A673 (cell line): ENCODE measurements around the gene SNED1. TPM values are rescaled to one million over a fixed set of nuclear protein-coding genes. Genes with fewer than 3 reads are reported as not detected.

Experiments used
- BruUV-seq: library from RNA; stranded (reverse); fragments of 400-500 nt; replicated peaks from 2 replicates; lab custom pipeline; 2021; lab: Mats Ljungman, UMichigan
- CTCF ChIA-PET: fragments of 300-600 bp; sonication (Branson Sonifier 250); formaldehyde crosslinking; loops from one replicate; lab custom pipeline; 2022; ENCODE audit warnings: antibody characterized with exemption; lab: Charles Lee
- POLR2A ChIA-PET: fragments of 300-600 bp; sonication (Branson Sonifier 250); formaldehyde crosslinking; loops from one replicate; lab custom pipeline; 2022; ENCODE audit warnings: antibody characterized with exemption; ENCODE audit not compliant: low non-redundant PET; lab: Charles Lee
- DNase-seq: peaks from one replicate; pipeline ENCODE4 v3.0.0-alpha.2; 2015; ENCODE audit warnings: low spot score
- H3K27ac ChIP-seq: fragments of 200-600 bp; sonication (generic); 2 replicates; pipeline ENCODE4 v1.5.1; 2016; ENCODE audit warnings: mixed run types, low read depth, mild to moderate bottlenecking, mixed read lengths, antibody characterized with exemption, low read length; ENCODE audit not compliant: poor library complexity, severe bottlenecking
- H3K27me3 ChIP-seq: fragments of 200-600 bp; sonication (generic); replicated peaks from 2 replicates; pipeline ENCODE4 v1.6.1; 2017; ENCODE audit warnings: mixed run types, low read depth, mild to moderate bottlenecking, mixed read lengths, antibody characterized with exemption, low read length; ENCODE audit not compliant: insufficient read depth, poor library complexity
- H3K36me3 ChIP-seq: fragments of 200-600 bp; sonication (generic); 2 replicates; pipeline ENCODE4 v1.6.1; 2016; ENCODE audit warnings: mixed run types, mild to moderate bottlenecking, mixed read lengths, antibody characterized with exemption, low read length; ENCODE audit not compliant: insufficient read depth, poor library complexity, severe bottlenecking
- H3K4me1 ChIP-seq: fragments of 200-600 bp; sonication (generic); 2 replicates; pipeline ENCODE4 v1.6.1; 2017; ENCODE audit warnings: mixed run types, mild to moderate bottlenecking, mixed read lengths, antibody characterized with exemption, low read length; ENCODE audit not compliant: insufficient read depth, poor library complexity, severe bottlenecking
- H3K4me3 ChIP-seq: fragments of 200-600 bp; sonication (generic); 2 replicates; pipeline ENCODE4 v1.5.1; 2016; ENCODE audit warnings: low read depth, mixed run types, mild to moderate bottlenecking, mixed read lengths, low read length; ENCODE audit not compliant: poor library complexity, severe bottlenecking
- H3K9me3 ChIP-seq: fragments of 200-600 bp; sonication (generic); 2 replicates; pipeline ENCODE4 v1.6.1; 2016; ENCODE audit warnings: mixed run types, low read depth, mild to moderate bottlenecking, mixed read lengths, antibody characterized with exemption, low read length; ENCODE audit not compliant: poor library complexity, severe bottlenecking
- CTCF ChIP-seq: fragments of 300-800, 200-600 bp; sonication (generic); conservative IDR thresholded peaks from 2 replicates; pipeline ENCODE4 v1.5.1; 2017; ENCODE audit warnings: low read depth, mild to moderate bottlenecking, antibody characterized with exemption, low read length, moderate library complexity, mixed read lengths
- EZH2 ChIP-seq: fragments of 200-600 bp; sonication (generic); IDR thresholded peaks from 2 replicates; pipeline ENCODE4 v1.6.1; 2017; ENCODE audit warnings: borderline replicate concordance, low read depth, mild to moderate bottlenecking, mixed read lengths, antibody characterized with exemption, low read length; ENCODE audit not compliant: poor library complexity, severe bottlenecking
- intact Hi-C: fragments of 100-400 bp; cut with micrococcal nuclease; formaldehyde crosslinking; loops from one replicate; pipeline ENCODE4 v1.10.0; 2022; ENCODE audit not compliant: unreplicated experiment
- total RNA-seq: library from RNA; stranded (reverse); gene quantifications from 2 replicates; pipeline ENCODE4 v1.2.3, GENCODE V29; 2021

Gene SNED1
- total RNA-seq, 1 experiment from 2014 or later, result 3.0 TPM

GRCh38 chr2:241094172-241094571, 95.8 kb downstream of the SNED1 start:
- TF ChIP-seq CTCF (no peak), EZH2 (no peak)
- ChIA-PET POLR2A (interaction anchor here (0.7 kb wide), 1 partner anchor 10 kb away, joined by 16 read pairs; no protein-coding TSS in a partner anchor), CTCF (no interaction called here)
- no peak overlapping the region for H3K4me3 ChIP-seq
- H3K4me1 ChIP-seq, result no peaks in the 10 kb centered on the region
- H3K36me3 ChIP-seq, result peaks cover 66% of the 10 kb centered on the region
- DNase-seq, result no peak
- H3K9me3 ChIP-seq, result no peaks in the 10 kb centered on the region
- BruUV-seq, result no TSS peak
- no peaks in the 10 kb centered on the region for H3K27me3 ChIP-seq
- H3K27ac ChIP-seq, result no peak overlapping the region
- intact Hi-C loops, result no loop called here

GRCh38 chr2:241094924-241095420, 96.6 kb downstream of the SNED1 start:
- Histone ChIP-seq H3K36me3 (peaks cover 67% of the 10 kb centered on the region), H3K9me3 (no peaks in the 10 kb centered on the region), H3K4me1 (no peaks in the 10 kb centered on the region), H3K4me3 (no peak overlapping the region), H3K27ac (no peak overlapping the region), H3K27me3 (no peaks in the 10 kb centered on the region)
- no peak for TF ChIP-seq CTCF
- TF ChIP-seq EZH2, result no peak
- intact Hi-C loops, result no loop called here
- no peak for DNase-seq
- CTCF ChIA-PET, result no interaction called here
- POLR2A ChIA-PET, result interaction anchor here (0.7 kb wide), 1 partner anchor 10 kb away, joined by 16 read pairs; no protein-coding TSS in a partner anchor
- BruUV-seq, result no TSS peak

GRCh38 chr2:241095594-241096290, 97.3 kb downstream of the SNED1 start:
- H3K9me3 ChIP-seq, result no peaks in the 10 kb centered on the region
- no peaks in the 10 kb centered on the region for H3K27me3 ChIP-seq
- TF ChIP-seq CTCF (no peak), EZH2 (no peak)
- no peak overlapping the region for H3K4me3 ChIP-seq
- H3K4me1 ChIP-seq, result no peaks in the 10 kb centered on the region
- no peak overlapping the region for H3K27ac ChIP-seq
- intact Hi-C loops, result no loop called here
- CTCF ChIA-PET, result no interaction called here
- POLR2A ChIA-PET, result no interaction called here
- H3K36me3 ChIP-seq, result peaks cover 67% of the 10 kb centered on the region
- DNase-seq, result no peak
- BruUV-seq, result no TSS peak
